ENCODE results near the gene NECAB2. TPM values are rescaled to one million over a fixed set of nuclear protein-coding genes. Genes with fewer than 3 reads are reported as not detected.
"Not testable (repeated sequence)": the region's sequence is repeated elsewhere in the genome, so short reads cannot be mapped to it uniquely, and the experiment has no call there.

The NECAB2 gene
- total RNA-seq, 1 donor from 2014 or later: not detected

GRCh38 chr16:83940630-83941378, 27.2 kb upstream of the NECAB2 start:
- TF ChIP-seq CTCF (IDR thresholded peaks at IDR 0.05): no peak
- Mint-ChIP-seq H3K4me3 (no peak overlapping the region), H3K9me3 (no peaks in the 10 kb centered on the region), H3K36me3 (ENCODE audit: low read depth) (no peaks in the 10 kb centered on the region), H3K27me3 (no peaks in the 10 kb centered on the region), H3K4me1 (peaks cover 4% of the 10 kb centered on the region), H3K27ac (no peak overlapping the region)
- DNase-seq (no peak), ATAC-seq (ENCODE audit: low read depth) (no peak)
- ChIA-PET CTCF (no interaction called here), POLR2A (no interaction called here)
- intact Hi-C loops (cut with micrococcal nuclease): no loop called here

DNA sequence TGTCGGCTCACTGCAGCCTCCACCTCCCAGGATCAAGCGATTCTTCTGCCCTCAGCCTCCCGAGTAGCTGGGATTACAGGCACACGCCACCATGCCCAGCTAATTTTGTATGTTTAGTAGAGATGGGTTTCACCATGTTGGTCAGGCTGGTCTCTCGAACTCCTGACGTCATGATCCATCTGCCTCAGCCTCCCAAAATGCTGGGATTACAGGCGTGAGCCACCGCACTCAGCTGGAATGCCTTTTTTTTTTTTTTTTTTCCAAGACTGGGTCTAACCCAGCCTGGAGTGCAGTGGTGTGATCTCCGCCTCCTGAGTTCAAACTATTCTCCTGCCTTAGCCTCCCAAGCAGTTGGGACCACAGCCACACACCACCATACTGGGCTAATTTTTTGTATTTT, 26.5 kb upstream of the NECAB2 start:
- H3K4me3 Mint-ChIP-seq; intact Hi-C loops (cut with micrococcal nuclease); H3K36me3 Mint-ChIP-seq (ENCODE audit: low read depth); H3K27ac Mint-ChIP-seq; H3K9me3 Mint-ChIP-seq; DNase-seq; ATAC-seq (ENCODE audit: low read depth); CTCF ChIA-PET; H3K27me3 Mint-ChIP-seq; POLR2A ChIA-PET; H3K4me1 Mint-ChIP-seq: not testable (repeated sequence)

GRCh38 chr16:83942074-83942473, 26.0 kb upstream of the NECAB2 start:
- H3K27ac Mint-ChIP-seq: no peak overlapping the region
- ATAC-seq (ENCODE audit: low read depth): no peak

DNA sequence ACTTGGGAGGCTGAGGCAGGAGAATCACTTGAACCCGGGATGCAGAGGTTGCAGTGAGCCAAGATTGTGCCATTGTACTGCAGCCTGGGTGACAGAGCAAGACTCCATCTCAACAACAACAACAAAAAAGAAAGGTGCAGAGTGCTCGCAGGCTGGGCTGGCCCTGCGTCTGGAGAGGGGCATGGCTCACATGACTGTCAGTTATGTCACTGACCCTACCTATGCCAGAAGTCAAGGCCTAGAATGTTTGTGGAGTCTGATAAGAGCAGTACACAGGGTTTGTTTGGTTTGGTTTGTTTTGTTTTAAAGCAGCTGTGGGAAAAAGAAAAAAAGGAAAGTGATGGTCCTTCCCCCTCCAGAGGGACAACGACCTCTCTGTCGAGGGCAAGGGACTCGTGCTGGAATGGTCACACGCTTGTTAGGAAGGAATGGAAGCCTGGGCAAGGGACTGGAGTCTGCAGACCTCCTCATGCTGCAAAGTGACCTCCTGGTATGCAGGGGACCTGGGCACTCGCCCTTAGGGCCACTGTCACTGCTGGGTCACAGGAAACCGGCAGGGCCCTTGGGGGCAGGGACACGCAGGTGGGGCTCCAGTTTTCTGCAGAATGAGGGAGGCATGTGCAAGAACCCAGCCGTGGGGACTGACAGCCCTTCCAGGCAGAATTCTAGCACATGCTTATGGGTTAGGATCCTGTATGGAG, 25.1 kb upstream of the NECAB2 start:
- DNase-seq (no peak), ATAC-seq (ENCODE audit: low read depth) (no peak)
- Mint-ChIP-seq H3K9me3 (no peaks in the 10 kb centered on the region), H3K4me3 (no peak overlapping the region), H3K4me1 (peaks cover 4% of the 10 kb centered on the region), H3K27me3 (no peaks in the 10 kb centered on the region), H3K36me3 (ENCODE audit: low read depth) (no peaks in the 10 kb centered on the region), H3K27ac (no peak overlapping the region)
- ChIA-PET CTCF (no interaction called here), POLR2A (no interaction called here)
- TF ChIP-seq CTCF (IDR thresholded peaks at IDR 0.05): no peak
- intact Hi-C loops (cut with micrococcal nuclease): no loop called here

More at GRCh38 chr16:83942074-83942473, 26.0 kb upstream of the NECAB2 start:
- CTCF ChIA-PET: no interaction called here
- Mint-ChIP-seq H3K27me3 (no peaks in the 10 kb centered on the region), H3K36me3 (ENCODE audit: low read depth) (no peaks in the 10 kb centered on the region), H3K4me3 (no peak overlapping the region), H3K9me3 (no peaks in the 10 kb centered on the region), H3K4me1 (peaks cover 4% of the 10 kb centered on the region)
- intact Hi-C loops (cut with micrococcal nuclease): no loop called here
- POLR2A ChIA-PET: no interaction called here
- no peak for TF ChIP-seq CTCF (IDR thresholded peaks at IDR 0.05)
- no peak for DNase-seq

- H3K9me3 Mint-ChIP-seq: no peaks in the 10 kb centered on the region
- ChIA-PET CTCF (no interaction called here), POLR2A (no interaction called here)
- H3K27ac Mint-ChIP-seq: no peak overlapping the region
- no peak overlapping the region for H3K4me3 Mint-ChIP-seq
- intact Hi-C loops (cut with micrococcal nuclease): no loop called here
- DNase-seq (no peak), ATAC-seq (ENCODE audit: low read depth) (no peak)
- TF ChIP-seq CTCF (IDR thresholded peaks at IDR 0.05): no peak
- H3K4me1 Mint-ChIP-seq: peaks cover 4% of the 10 kb centered on the region
- no peaks in the 10 kb centered on the region for H3K27me3 Mint-ChIP-seq
- no peaks in the 10 kb centered on the region for H3K36me3 Mint-ChIP-seq (ENCODE audit: low read depth)
Measured at GRCh38 chr16:83943516-83944050, 24.5 kb upstream of the NECAB2 start.

Data from activated B cell treated with CpG ODN at 0.5 μM for 24 hours (primary cell).